K562 (cell line): Measurements from ENCODE around the gene DAZAP1. TPM values are rescaled to one million over a fixed set of nuclear protein-coding genes. Genes with fewer than 3 reads are reported as not detected.

Experiments
- ATAC-seq: fragments of 200-7000 bp; cut with Tn5 transposase; 3 replicates; pipeline ENCODE4 v1.9.1; 2020; ENCODE audit warnings: moderate library complexity
- BruUV-seq: library from RNA; stranded (reverse); fragments of 400-500 nt; replicated peaks from 2 replicates; lab custom pipeline; 2021; lab: Mats Ljungman, UMichigan
- CTCF ChIA-PET: fragments of 300-600 bp; formaldehyde crosslinking; extraction: SDS; loops from one replicate; lab custom pipeline; 2021; ENCODE audit warnings: low intra/inter-chr PET ratio; lab: Yijun Ruan, JAX
- POLR2A ChIA-PET: fragments of 300-600, 350-650 bp; sonication (Branson Sonifier 250); formaldehyde crosslinking; extraction: SDS; loops from one replicate; lab custom pipeline; 2021; ENCODE audit warnings: antibody characterized with exemption, inconsistent platforms; lab: Yijun Ruan, JAX
- DNase-seq, 4 experiments: peaks; one replicate each; pipeline versions ENCODE4 v3.0.0 to v3.0.0-alpha.2; 2011 to 2018; ENCODE audit warnings: low spot score in 3 of 4, mixed read lengths in 3 of 4; ENCODE audit errors: extremely low read depth in 1 of 4
- FAIRE-seq: peaks from 2 replicates; lab custom pipeline; 2011; peaks lifted over from hg19 to GRCh38; lab: Jason Lieb, UNC
- H2AFZ ChIP-seq: 2 replicates; pipeline ENCODE4 v1.6.0; 2011; ENCODE audit warnings: low read depth, low read length, control low read depth, inconsistent platforms
- H3K27ac ChIP-seq: fragments of 200-600 bp; 3 replicates; pipeline ENCODE4 v1.8.0; 2011; ENCODE audit warnings: low read depth, mild to moderate bottlenecking, control low read depth, inconsistent platforms, low read length, moderate library complexity, mixed read lengths; ENCODE audit errors: extremely low read depth
- H3K27me3 ChIP-seq, 2 experiments: fragments of 300-600 bp in 1 of 2; 2 replicates in 1 of 2; 3 replicates in 1 of 2; pipeline versions ENCODE4 v1.6.0 to v1.8.0; 2011; ENCODE audit warnings: inconsistent platforms in 2 of 2, low read length in 2 of 2, mild to moderate bottlenecking in 1 of 2, mixed read lengths in 1 of 2, moderate library complexity in 1 of 2; ENCODE audit not compliant: control insufficient read depth in 2 of 2, insufficient read depth in 2 of 2
- H3K36me3 ChIP-seq: fragments of 300-600 bp; 3 replicates; pipeline ENCODE4 v1.8.0; 2011; ENCODE audit warnings: mild to moderate bottlenecking, low read length, inconsistent platforms; ENCODE audit not compliant: control insufficient read depth, insufficient read depth
- H3K4me1 ChIP-seq, 2 experiments: fragments of 200-600 bp in 1 of 2; replicated peaks in 1 of 2; 2 replicates in 1 of 2; 3 replicates in 1 of 2; pipeline versions ENCODE4 v1.5.1 to v1.8.0; 2011; ENCODE audit warnings: inconsistent platforms in 2 of 2, low read length in 2 of 2, mild to moderate bottlenecking in 1 of 2, mixed read lengths in 1 of 2, moderate library complexity in 1 of 2; ENCODE audit not compliant: control insufficient read depth in 2 of 2, insufficient read depth in 2 of 2
- H3K4me2 ChIP-seq: 2 replicates; pipeline ENCODE4 v1.6.1; 2011; ENCODE audit warnings: low read length, control low read depth, inconsistent platforms, mixed read lengths; ENCODE audit not compliant: insufficient read depth
- H3K4me3 ChIP-seq: fragments of 200-600 bp; sonication (generic), shearing (Covaris generic); 2 replicates; pipeline ENCODE4 v1.5.1; 2016; ENCODE audit warnings: control low read depth, inconsistent platforms
- H3K79me2 ChIP-seq: fragments of 200-600 bp; 3 replicates; pipeline ENCODE4 v1.8.0; 2011; ENCODE audit warnings: low read length, inconsistent platforms; ENCODE audit not compliant: control insufficient read depth, insufficient read depth
- H3K9ac ChIP-seq, 2 experiments: 2 replicates each; pipeline versions ENCODE4 v1.6.0 to v1.6.1; 2011; ENCODE audit warnings: low read depth in 2 of 2, low read length in 2 of 2, control low read depth in 1 of 2, inconsistent platforms in 1 of 2, mild to moderate bottlenecking in 1 of 2, mixed read lengths in 1 of 2; ENCODE audit not compliant: insufficient read depth in 1 of 2
- H3K9me1 ChIP-seq: one replicate; pipeline ENCODE4 v1.6.0; 2011; ENCODE audit warnings: inconsistent platforms, mild to moderate bottlenecking, low read length, moderate library complexity; ENCODE audit not compliant: control insufficient read depth, insufficient read depth
- H3K9me3 ChIP-seq: replicated peaks from 2 replicates; pipeline ENCODE4 v1.5.1; 2011; ENCODE audit warnings: low read depth, low read length, inconsistent platforms; ENCODE audit not compliant: control insufficient read depth, insufficient read depth
- H4K20me1 ChIP-seq: replicated peaks from 2 replicates; pipeline ENCODE4 v1.6.1; 2011; ENCODE audit warnings: low read length, inconsistent platforms, mixed read lengths; ENCODE audit not compliant: control insufficient read depth, insufficient read depth
- HNRNPL ChIP-seq: fragments of 200-400 bp; formaldehyde crosslinking; IDR thresholded peaks from 2 replicates; pipeline ENCODE4 v1.6.1; 2017; ENCODE audit warnings: low read depth, mild to moderate bottlenecking, low read length
- MLLT1 ChIP-seq, 2 experiments: fragments of 450-650 bp; IDR thresholded peaks; 2 replicates each; pipeline ENCODE4 v1.6.1; 2016
- POLR2G ChIP-seq: fragments of 200-400 bp; formaldehyde crosslinking; IDR thresholded peaks from 2 replicates; pipeline ENCODE4 v1.6.1; 2017; ENCODE audit warnings: low read depth, mild to moderate bottlenecking, antibody characterized with exemption, low read length, moderate library complexity
- RBFOX2 ChIP-seq: fragments of 200-400 bp; formaldehyde crosslinking; IDR thresholded peaks from 2 replicates; pipeline ENCODE4 v1.6.1; 2017; ENCODE audit warnings: low read depth, mild to moderate bottlenecking, low read length, moderate library complexity
- TEAD2 ChIP-seq: fragments of 450-650 bp; IDR thresholded peaks from 2 replicates; pipeline ENCODE4 v1.6.1; 2016; ENCODE audit warnings: missing genetic modification characterization, control low read depth, missing compliant biosample characterization
- WHSC1 ChIP-seq: IDR thresholded peaks from one replicate; pipeline ENCODE4 v1.6.1; 2012; ENCODE audit warnings: low read length, control low read depth, inconsistent platforms
- ZNF124 ChIP-seq: sonication (generic); formaldehyde crosslinking; IDR thresholded peaks from 2 replicates; pipeline ENCODE4 v1.8.1; 2022; ENCODE audit warnings: missing genetic modification reagents
- ZNF133 ChIP-seq: fragments of 250-450 bp; sonication (Bioruptor Pico); IDR thresholded peaks from 2 replicates; pipeline ENCODE4 v1.4.0; 2020; ENCODE audit warnings: mild to moderate bottlenecking
- ZNF76 ChIP-seq: fragments of 250-450 bp; sonication (Bioruptor Pico); IDR thresholded peaks from 2 replicates; pipeline ENCODE4 v1.4.0; 2020; ENCODE audit warnings: mild to moderate bottlenecking, moderate library complexity, borderline replicate concordance
- WGBS: fragments of 100-300 bp; shearing (Covaris generic); methylation state at CpG from one replicate; pipeline ENCODE4 v1.1.6; 2016; ENCODE audit warnings: low coverage, mixed read lengths; ENCODE audit not compliant: insufficient coverage; ENCODE audit errors: missing lambda C conversion rate; 5-methylcytosine and 5-hydroxymethylcytosine counted together
- in situ Hi-C: fragments of 300-500 bp; cut with MboI; formaldehyde crosslinking; loops from 4 replicates; pipeline ENCODE4 v1.15.0; 2018; ENCODE audit warnings: inconsistent platforms, mixed read lengths
- intact Hi-C: fragments of 100-400 bp; cut with micrococcal nuclease; formaldehyde crosslinking; loops from 2 replicates; pipeline ENCODE4 v1.14.2; 2022
- polyA plus RNA-seq, 8 experiments: library from polyadenylated mRNA; depleted of rRNA in 4 of 8; stranded (reverse) in 5 of 8; unstranded in 3 of 8; fragments of >200 nt; fragmentation: Nextera tagmentation in 2 of 8; fragmentation: Illumina TruSeq in 1 of 8; extraction: Ambion mirVana in 2 of 8; extraction: Trizol in 1 of 8; gene quantifications; 2 replicates each; pipeline versions ENCODE4 v1.2.1 to v1.2.3, GENCODE V29; 2011 to 2014; ENCODE audit warnings: inconsistent platforms in 1 of 8, missing spikeins in 1 of 8
- total RNA-seq, 7 experiments: library from RNA; depleted of rRNA in 6 of 7; stranded (reverse); fragments of >200 nt in 6 of 7; fragmentation: Illumina TruSeq in 2 of 7; extraction: Trizol in 2 of 7; gene quantifications; 2 replicates each; pipeline versions ENCODE4 v1.2.1 to v1.2.3, GENCODE V29; 2011 to 2021; ENCODE audit warnings: low replicate concordance in 1 of 7

DAZAP1 gene
- total and polyA plus RNA-seq, 9 of the 15 experiments (the other 6 are each of a cell fraction or from before 2014, with no cell fraction given) = 10.8 to 289 (median 142) TPM

GRCh38 chr19:1421218-1421957, 14.0 kb downstream of the DAZAP1 start:
- H3K9me1 ChIP-seq = peaks cover 13% of the 10 kb centered on the region
- H2AFZ ChIP-seq = no peak overlapping the region
- in situ Hi-C loops (no loop called here), intact Hi-C loops (no loop called here)
- no peak for FAIRE-seq
- H3K79me2 ChIP-seq = peaks cover 86% of the 10 kb centered on the region
- POLR2A ChIA-PET = interaction anchor here (1.0 to 1.4 kb wide), 2 partner anchors 16 to 19 kb away, joined by 3 read pairs; no protein-coding TSS in a partner anchor
- peaks cover 98% of the 10 kb centered on the region for H3K36me3 ChIP-seq
- CTCF ChIA-PET = no interaction called here
- TF ChIP-seq HNRNPL = no peak
- TF ChIP-seq POLR2G = peak; percentile 71
- TF ChIP-seq ZNF133 (CRISPR knock-in tag) = no peak
- no peak for TF ChIP-seq WHSC1
- no peak for TF ChIP-seq TEAD2
- no peak for TF ChIP-seq ZNF76 (CRISPR knock-in tag)
- no peak for TF ChIP-seq MLLT1 (IDR thresholded peaks at IDR 0.05)
- TF ChIP-seq RBFOX2 = peak; percentile 37; the same call in 1 of the 2 replicates
- no peak for TF ChIP-seq ZNF124 (CRISPR knock-in tag)
- peak overlapping the region in 1 of 2 experiments; percentile 20; a peak in 1 of 4 replicates for H3K9ac ChIP-seq
- peaks cover 4 to 53% of the 10 kb centered on the region in 2 experiments for H3K4me1 ChIP-seq
- DNase-seq = no peak
- ATAC-seq = no peak
- H3K9me3 ChIP-seq = no peaks in the 10 kb centered on the region
- peaks cover 40% of the 10 kb centered on the region for H4K20me1 ChIP-seq
- no peak overlapping the region for H3K4me3 ChIP-seq
- H3K27ac ChIP-seq = no peak overlapping the region
- no TSS peak for BruUV-seq
- WGBS = 95% methylated on average over 22 of the region's 37 CpGs
- H3K4me2 ChIP-seq = no peak overlapping the region
- no peaks in the 10 kb centered on the region for H3K27me3 ChIP-seq
